T47D (cell line): ENCODE data around the gene GGT6.

Experiments used
- DNase-seq, 2 experiments: peaks; one replicate each; pipeline versions ENCODE4 v3.0.0 to v3.0.0-alpha.2; 2011 to 2012; ENCODE audit warnings: low read depth in 1 of 2, low spot score in 1 of 2
- JUND ChIP-seq: IDR thresholded peaks from 2 replicates; pipeline ENCODE4 v1.6.1; 2012; ENCODE audit warnings: low read depth
- in situ Hi-C: cut with HindIII; loops from 2 replicates; pipeline ENCODE4 v1.10.0; 2016; ENCODE audit warnings: low sequenced_read_pairs, low pct_unique_long_range_greater_than_20kb

The GGT6 gene

DNA sequence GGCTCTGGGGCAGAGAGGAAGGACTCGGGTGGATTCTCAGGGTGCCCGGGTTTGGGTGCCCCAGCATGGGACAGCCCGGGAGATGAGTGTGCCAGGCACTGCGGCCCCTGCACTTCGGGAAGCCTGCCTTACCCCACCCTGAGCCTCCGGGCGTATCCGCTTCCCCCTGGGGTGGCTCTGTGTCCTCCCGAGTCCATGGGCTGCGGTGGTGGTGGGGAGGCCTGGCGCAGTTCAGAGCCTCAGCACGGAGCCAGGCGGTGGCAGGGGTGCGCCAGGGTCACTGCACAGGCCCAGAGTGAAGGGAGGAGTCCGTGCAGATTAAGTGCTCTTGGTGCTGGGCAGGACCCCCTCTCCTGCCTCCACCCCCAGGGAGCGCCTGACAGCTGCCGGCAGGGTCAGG, 25.9 kb downstream of the GGT6 start:
- in situ Hi-C loops, result no loop called here
- DNase-seq, result no peak
- TF ChIP-seq JUND, result no peak

DNA sequence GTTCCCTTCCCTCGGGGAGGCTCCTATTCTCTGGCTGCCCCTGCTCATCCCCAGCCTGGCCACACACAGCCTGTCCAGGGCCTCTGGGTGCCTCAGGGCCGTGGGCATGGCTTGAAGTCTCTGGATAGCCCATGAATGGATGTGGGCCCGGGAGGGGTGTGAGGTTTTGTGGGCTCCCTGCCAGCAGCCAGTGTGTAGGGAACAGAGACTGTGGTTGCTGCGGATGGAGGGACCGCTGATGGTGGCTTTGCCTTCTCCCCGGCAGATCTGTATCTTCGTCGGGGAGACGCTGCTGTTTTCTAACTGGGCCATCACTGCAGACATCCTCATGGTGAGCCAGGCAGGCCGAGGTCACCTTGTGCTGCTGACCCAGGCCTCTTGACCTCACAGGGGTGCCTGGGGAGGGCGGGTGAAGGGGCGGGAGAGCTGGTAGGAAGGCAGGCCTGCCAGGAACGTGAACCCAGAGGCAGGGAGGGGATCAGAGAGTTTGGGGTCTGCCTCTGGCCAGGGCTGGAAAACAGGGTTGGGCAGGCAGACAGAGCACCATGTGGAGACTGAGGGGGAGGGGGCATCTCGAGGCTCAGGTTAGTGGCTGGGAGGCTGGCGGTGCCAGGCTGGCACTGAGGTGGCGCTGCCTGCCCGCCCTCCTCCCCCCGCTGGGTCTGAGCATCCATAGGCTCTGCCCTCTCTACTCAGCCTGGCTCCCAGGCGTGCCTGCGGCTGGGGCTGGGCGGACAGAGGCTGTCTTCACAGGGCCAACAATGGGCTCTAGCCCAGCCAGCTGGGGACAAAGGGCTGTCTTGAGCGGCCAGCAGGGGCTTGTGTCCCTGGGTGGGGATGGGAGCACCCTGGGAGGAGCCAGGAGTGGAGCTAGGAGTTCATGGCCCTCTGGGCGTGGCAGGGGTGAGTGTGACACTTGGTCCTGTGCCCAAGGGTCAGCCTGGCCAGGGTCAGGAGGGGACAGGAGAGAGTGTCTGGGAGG, 26.6 kb downstream of the GGT6 start:
- in situ Hi-C loops, result no loop called here
- no peak for TF ChIP-seq JUND
- peak in 1 of 2 experiments; percentile 31 for DNase-seq

DNA sequence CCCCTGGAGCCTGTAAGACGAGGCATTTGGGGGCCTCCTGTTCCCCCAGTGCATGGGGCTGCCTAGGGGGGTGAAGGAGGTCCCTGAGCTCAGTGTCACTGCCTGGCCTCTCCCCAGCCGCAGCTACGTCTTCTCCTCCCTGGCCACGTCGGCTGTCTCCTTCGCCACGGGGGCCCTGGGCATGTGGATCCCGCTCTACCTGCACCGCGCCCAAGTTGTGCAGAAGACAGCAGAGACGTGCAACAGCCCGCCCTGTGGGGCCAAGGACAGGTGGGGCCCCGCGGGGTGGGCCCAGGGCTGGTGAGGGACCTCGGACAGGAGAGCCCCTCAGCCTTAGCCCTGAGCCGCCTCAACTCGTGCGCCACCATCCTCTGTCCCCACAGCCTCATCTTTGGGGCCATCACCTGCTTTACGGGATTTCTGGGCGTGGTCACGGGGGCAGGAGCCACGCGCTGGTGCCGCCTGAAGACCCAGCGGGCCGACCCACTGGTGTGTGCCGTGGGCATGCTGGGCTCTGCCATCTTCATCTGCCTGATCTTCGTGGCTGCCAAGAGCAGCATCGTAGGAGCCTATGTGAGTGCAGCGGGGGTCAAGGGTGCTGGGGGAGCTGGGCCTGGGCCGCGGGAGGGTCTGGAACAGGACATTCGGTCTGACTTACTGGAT, 27.4 kb downstream of the GGT6 start:
- in situ Hi-C loops, result no loop called here
- TF ChIP-seq JUND, result no peak
- no peak for DNase-seq

DNA sequence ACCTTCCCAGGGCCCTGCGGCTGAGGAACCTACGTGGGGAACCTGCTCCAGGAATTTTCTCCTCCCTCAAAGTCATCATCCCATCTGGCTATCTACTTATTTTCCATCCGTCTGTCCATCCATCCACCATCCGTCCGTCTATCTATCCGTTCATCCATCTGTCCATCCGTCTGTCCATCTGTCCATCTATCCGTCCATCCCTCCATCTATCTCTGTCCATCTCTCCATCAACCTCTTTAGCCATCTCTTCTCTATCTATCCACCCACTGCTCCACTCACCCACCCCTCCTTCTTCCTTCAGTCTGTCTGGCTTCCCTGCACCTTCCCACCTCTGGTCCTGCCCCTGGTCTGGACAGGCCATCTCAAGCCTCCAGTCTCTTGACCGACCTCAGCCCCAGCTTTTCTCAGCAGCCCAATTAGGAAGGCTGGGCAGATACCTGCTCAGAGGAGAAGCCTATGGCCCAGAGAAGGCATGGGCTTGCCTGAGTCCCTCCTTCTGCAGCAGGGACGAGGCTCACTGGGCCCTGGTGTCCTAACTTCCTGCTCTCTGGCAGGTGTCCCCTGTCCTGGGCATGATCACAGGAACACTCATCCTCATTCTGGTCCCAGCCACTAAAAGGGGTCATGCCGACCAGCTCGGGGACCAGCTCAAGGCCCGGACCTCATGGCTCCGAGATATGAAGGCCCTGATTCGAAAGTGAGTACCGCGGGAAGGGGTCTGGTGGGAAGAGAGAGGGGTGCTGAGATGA, 28.2 kb downstream of the GGT6 start:
- no peak for TF ChIP-seq JUND
- DNase-seq, result no peak
- in situ Hi-C loops, result no loop called here

DNA sequence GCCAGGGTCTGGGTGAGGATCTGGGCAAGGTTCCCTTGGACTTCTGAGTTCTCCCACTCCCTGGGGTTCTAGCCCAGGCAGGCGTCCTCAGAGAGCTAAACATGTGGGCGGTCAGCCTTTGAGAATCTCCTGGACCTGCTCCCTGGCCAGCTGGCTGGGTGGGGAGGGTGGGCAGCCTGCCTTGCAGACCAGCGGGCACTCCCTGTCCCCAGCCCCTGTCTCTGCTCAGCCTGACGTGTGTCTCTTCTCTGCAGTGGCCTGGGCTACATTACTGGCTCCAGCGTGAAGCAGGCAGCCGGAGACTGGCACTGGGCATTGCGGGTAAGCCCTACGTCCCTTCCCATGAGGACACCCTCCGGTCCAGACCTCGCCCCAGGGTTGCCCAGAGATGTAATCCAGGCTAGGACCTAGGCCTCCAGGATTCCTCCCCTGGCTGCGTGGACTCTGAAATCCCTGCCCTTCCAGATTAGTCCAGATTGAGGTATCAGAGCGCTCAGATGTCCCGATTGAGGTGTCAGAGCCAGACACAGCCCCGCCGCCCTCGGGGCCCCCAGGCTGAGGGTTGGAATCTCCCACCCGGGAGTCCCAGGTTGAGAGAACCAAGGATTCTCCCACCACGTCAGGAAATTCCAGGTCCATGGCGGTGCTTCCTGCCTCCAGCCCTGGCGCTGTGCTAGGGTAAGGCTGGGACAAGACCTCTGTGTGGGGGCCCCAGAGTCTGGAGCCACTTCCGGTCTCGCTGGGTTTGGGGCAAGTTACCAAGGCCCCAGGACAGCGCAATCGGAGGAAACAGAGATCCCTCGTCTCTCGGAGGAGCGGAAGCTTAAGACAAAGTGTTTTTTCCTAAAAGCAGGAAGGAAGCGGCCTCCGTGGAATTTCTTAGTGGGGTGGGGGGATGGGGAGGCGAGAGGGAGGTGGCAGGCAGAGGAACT, 29.3 kb downstream of the GGT6 start:
- in situ Hi-C loops, result no loop called here
- no peak for TF ChIP-seq JUND
- DNase-seq, result no peak

DNA sequence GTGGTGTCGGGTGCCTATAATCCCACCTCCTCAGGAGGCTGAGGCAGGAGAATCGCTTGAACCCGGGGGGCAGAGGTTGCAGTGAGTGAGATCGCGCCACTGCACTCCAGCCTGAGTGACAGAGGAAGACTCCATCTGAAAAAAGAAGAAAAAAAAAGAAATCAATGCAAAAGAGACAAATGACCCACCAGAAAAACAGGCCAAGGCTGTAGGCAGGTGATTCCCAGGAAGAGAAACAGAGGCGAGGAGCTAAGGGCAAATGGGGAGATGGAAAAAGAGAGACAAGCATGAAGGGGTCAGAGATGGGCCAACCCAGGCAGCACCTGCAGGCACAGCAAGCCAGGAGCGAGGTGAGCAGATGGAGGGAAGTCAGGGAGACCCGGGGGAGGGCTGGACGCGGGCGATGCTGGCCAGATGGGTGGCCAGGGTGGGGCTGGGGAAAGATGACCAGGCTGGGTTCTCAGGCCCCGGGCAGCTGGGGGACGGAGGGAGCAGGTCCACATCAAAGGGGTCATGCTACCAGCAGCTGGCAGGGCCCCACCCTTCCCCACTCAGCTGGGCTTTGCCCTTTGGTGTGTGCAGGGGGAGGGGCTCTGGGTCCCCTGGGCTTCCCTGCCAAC, 30.7 kb downstream of the GGT6 start:
- no peak for TF ChIP-seq JUND
- in situ Hi-C loops, result no loop called here
- DNase-seq, result no peak

DNA sequence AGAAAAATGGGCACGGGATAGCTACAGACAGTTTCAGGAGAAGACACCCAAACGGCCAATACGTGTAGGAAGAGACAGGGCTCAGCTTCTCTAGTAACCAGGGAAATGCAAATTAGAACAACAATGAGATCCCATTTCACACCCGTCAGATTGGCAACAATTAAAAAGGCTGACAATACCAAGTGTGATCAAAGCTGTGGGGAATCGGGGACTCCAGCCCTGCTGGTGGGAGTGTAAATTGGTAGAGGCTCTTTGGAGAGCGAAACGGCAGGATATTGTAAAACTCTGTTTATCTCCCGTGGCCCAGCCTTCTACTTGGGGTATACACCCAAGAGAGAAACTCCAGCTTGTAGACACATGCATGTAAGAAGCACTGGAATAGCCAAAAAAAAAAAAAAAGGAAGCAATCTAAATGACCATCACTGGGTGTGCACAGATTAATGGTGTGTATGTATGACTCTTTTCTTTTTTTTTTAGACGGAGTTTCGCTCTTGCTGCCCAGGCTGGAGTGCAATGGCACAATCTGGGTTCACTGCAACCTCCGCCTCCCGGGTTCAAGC, 32.7 kb downstream of the GGT6 start:
- no peak for DNase-seq
- in situ Hi-C loops, result no loop called here
- no peak for TF ChIP-seq JUND

DNA sequence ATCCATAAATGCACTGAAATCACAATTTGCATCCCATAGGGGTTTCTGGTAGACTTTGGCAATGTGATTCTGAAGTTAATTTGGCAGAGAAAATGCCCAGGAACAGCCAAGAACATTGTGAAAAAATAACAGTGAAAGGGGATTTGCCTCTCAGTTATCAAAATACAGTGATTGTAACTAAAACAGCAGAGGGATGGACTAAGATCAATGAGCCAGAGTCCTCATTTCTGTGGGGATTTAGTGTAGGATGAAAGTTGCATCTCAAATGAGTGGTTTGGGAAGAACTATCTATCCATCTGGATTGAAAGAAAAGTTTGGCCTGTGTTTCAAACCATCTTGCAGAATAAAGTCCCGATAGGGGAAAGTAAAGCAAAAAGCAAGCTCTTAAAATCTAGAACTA, 33.2 kb downstream of the GGT6 start:
- TF ChIP-seq JUND, result no peak
- in situ Hi-C loops, result no loop called here
- no peak for DNase-seq

DNA sequence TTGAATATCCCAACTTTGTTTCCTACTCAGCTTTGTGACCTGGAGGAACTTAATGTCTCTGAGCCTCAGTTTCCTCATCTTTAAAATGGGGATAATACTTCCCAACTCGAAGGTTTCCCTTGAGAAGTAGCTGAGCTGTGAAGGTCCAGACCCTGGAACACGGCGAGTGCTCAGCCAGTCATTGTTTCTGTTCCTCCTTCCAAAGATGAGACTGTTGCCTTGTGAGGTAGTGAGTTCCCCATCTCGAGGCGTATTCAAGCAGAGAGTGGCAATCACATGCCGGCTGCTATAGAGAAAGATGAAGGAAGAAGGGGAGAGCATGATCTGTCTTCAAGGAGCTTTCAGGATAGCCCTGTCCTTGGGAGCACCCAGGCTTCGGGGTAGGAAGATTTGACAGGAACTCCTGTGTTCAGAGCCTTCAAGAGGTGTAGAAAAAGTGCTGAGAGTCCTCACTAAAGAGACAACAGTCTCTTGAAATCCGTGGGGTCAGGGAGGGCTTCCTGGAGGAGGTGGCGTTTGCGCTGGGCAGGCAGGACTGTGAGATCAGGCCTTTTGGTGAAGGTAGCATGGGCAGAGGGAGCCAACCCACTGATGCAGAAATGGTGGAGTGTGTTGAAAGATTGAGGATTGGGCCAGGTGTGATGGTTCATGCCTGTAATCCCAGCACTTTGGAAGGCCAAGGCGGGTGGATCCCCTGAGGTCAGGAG, 34.5 kb downstream of the GGT6 start:
- in situ Hi-C loops, result no loop called here
- DNase-seq, result no peak
- TF ChIP-seq JUND, result no peak

DNA sequence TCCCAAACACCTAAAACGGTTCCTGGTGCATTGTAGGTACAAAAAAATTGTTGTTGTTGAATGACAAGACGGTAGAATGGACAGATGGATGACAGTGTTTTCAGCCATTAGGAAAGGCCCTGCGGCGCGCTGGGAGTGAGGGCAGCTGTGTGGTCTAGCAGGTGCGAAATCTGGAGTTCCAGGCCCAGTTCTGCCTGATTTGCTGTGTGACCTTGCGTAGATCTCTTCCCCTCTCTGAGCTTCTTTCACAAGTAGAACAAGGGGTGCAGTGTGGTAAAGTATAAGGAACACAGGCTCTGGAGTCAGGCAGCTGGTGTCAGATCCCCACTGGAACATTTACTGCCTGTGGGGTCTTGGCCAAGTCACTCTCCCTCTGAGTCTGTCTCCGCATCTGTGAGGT, 36.4 kb downstream of the GGT6 start:
- DNase-seq, result no peak
- in situ Hi-C loops, result no loop called here
- TF ChIP-seq JUND, result no peak

DNA sequence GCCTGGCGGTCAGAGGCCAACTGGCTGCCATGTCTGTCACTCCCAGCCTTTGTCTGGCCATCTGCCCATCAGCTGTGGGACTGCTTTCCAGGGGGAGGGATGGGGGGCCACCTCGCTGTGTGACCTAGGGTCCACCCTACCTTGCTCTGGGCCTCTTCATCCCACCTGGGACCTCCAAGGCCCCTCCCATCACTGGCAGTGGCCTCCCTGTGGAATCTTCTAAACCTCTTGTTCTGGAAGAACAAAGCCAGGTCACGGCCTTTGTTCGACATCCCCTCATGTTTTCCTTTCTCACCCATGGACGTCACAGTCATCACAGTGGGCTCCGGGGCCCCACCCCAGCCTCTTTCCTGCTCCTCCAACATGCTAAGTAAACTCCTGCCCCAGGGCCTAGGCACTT, 37.7 kb downstream of the GGT6 start:
- TF ChIP-seq JUND, result no peak
- in situ Hi-C loops, result no loop called here
- no peak for DNase-seq
